Kasumi-1 (cell line): Measurements from ENCODE around the gene RNF141.
A peak's percentile ranks its signal among the peaks of the same experiment; 100 is the strongest.

Experiments used
- DNase-seq, 2 experiments: peaks; one replicate each; lab custom pipeline; 2025; lab: John Stamatoyannopoulos, UW

Gene RNF141, protein sequence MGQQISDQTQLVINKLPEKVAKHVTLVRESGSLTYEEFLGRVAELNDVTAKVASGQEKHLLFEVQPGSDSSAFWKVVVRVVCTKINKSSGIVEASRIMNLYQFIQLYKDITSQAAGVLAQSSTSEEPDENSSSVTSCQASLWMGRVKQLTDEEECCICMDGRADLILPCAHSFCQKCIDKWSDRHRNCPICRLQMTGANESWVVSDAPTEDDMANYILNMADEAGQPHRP

GRCh38 chr11:10540915-10541560, at the start of gene RNF141:
RNF141 (minus strand) TSS chr11:10541187; CDS start chr11:10534158, 7,029 bp downstream.
- peak; percentile 86 to 89 for DNase-seq

DNA sequence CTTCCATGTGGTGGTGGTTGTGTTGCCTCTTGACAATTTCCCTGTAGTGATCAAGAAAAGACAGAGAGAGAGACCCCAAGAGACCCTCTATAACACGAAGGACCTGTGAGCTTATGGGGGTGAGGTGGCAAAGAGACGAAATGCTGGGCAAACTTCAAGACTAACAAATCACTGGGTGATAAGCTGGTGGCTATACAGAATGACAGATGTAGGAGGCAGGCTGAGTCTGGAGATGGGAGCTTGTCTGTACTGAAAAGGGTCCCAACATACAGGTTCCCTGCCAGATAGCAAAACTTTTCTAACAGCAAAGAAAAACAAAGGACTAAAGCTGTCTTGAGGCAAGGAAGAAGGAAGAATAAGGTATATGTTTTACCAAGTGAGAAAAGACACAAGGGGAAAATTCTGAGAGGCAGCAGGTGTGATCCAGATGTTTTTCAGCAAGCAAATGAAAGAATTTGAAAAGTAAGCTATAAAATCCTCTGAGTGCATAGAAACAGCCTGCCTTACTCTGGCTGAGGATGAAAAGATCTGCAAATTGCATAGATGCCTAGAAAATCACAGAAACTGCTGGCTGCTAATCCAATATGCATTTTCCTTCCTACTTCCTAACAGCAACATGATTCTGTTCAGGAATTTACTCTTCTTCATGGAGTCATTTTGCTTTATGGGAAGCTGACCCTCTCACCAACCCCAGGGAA, 49.4 kb upstream of the RNF141 start:
- no peak for DNase-seq

GRCh38 chr11:10588904-10589303, 47.9 kb upstream of the RNF141 start:
- no peak for DNase-seq

GRCh38 chr11:10587995-10588394, 47.0 kb upstream of the RNF141 start:
- DNase-seq = no peak

DNA sequence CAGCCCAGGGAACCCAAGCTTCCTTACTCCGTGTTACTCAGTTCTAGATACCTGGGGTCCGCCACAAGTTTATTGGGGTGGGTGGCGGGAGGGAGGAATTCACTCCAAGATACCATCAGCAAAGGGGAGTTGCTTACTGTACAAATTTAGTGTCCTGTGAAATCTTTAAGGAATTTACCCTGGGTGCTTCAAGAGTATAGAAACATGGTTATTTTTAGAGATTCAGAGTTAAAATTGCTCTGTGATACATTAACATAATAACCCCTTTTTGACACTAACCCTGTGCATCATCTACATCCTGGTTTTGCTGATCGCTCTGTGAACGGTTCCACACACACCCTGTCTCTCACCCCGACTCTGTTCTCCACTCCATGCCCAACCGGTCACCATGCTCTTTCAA, 46.4 kb upstream of the RNF141 start:
- no peak for DNase-seq

DNA sequence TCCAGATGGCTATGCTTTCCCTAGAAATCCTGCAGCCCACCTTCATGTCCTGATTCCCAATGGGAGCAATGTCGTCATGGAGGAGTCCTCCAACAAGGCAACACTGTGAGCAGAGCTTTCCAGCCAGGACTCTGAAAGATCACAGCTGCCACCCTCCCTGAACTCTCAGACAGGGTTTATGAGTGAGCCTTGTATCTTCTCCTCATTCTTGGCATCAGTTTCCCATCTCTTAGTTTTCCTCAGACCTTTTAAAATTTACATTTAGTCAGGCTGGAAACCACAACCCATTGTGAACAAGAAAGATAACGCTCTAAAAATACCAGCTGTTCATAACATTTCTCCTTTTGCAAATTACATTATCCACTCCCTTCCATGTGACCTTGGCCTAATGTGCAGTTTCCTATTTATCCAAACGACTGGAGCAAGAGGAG, 43.1 kb upstream of the RNF141 start:
- peak; percentile 13 to 22 for DNase-seq

DNA sequence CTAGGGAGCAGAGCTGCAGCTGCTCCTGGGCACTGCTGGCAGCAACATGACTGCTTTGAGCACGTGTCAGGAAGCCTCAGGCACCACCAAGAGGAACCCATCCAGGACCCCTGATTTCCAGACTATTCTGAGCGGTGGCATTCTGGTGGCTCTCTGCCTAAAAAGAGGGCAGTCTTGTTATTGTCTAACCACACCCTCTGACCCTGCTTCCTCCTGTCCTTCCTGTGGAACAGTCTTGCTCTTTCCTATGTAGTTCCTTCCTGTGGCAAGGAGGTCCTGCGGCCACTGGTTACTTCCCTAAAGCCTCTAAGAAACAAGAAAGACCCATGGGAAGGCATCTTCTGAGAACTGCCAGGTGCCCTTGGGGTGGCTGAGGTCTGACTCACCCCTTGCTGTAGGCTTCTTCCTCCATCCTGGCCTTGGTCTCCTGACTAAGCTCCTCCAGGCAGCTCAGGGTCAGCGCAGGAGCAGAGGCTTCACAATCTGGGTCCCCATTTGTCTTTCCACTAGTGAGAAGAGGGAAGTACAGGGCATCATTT, 40.6 kb upstream of the RNF141 start:
- peak; percentile 86 to 93 for DNase-seq

DNA sequence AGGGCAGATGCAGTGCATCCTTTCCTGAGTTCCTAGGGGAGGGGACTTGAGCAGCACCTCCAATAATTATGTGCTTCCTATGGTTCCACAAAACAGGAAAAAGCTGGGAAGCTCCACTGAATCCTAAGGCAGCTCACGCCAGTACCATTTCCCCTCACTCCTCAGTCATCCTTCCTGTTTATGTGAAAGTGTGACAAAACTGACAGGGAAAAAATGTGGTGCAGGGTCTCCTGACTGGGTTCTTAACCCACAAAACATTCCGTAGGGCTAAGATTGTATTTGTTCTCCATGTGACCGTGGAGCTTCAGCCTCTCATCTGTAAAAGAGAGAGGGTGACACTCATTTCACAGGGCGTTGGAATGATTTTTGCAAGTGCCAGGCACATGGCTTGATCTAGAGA, 39.6 kb upstream of the RNF141 start:
- no peak for DNase-seq

- DNase-seq = no peak
Observed at GRCh38 chr11:10579700-10580099, 38.7 kb upstream of the RNF141 start.

DNA sequence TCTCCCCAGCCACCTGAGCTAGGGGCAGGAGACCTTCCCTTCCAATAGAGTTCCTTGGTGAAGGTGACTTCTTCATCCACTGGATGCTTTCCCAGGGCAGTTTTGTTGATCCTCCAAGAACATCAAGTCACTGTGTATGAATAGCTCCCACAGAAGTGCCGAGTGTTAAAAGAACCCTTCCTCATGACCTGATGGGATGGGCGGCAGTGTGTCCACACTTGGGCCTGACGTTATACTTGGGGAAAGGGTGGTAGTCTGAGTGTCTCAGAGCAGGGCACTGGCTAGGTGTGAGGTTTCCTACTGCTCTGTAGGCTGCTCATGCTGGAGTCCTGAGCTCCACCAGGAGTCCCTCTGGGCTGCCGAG, 35.0 kb upstream of the RNF141 start:
- DNase-seq = no peak

DNA sequence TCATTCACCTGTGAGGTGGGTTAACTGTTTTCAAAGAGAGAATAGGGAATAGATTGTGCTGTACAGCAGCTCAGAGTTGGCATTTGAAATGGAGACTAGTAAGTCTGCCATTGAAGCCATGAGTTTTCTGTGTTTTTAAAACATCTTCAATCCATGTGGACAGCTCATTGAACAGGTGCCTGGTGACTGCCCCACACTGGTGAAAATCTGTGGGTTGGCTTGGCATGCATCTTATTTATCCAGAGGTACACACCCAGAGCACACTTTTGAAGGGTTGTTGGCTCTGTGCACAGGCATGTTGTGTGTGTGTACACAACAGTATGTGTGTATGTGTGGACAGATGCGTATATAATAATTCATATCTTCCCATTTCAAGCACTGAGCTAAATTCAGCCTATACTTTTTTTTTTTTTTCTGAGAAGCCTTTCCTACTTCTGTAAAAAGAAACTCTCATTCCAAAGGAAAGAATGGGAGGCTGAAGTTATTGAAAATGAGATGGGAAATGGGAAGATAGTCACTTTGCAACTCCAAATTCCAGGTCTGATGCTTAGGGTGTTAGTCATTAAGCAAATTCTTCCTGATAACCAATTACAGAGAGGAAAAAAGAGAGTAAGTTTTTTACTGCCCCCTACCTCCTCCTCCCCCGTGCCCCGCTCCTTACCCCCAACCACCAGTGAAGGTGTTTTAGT, 34.5 kb upstream of the RNF141 start:
- no peak for DNase-seq

- no peak for DNase-seq
Observed at GRCh38 chr11:10573556-10573955, 32.6 kb upstream of the RNF141 start.

DNA sequence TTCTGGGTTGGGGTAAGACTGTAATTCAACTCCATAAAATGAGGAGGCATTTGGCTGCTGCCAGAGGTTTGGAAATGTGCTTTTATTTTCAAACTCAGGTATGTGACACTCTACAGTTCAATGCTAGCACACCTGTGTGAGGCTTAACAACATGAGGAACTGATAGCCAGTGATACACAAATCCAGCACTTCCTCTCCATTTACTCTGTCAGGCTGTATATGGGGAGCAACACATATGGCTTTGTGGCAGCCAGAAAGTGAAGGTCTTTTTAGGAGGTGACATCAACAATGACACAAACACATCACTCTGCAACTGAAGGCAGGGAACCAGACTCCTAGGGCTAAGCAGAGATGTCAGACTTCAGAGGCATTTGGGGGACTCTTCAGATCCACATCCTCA, 32.0 kb upstream of the RNF141 start:
- no peak for DNase-seq

GRCh38 chr11:10572533-10572932, 31.5 kb upstream of the RNF141 start:
- DNase-seq = no peak

DNA sequence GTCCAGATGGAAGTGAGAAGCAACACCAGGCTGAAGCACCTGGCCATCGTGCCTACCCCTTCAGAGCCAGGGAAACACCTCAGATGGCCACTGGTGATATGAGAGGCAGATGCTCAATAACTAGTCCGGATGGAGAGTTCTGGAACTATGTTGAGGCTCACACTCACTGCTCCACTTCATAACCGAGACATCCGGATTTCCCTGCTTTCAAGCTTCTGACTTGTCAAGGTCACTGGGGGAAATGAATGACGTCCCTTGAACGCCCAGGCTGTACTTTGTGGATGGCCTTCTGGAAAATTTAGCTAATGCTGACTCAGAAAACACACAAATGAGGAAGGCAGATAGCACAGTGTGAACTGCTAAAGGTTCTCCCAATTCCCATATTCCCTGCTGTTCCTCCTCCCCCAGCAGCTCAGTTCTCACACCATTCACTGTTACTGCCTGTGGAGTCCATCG, 27.5 kb upstream of the RNF141 start, which contains the start of gene LYVE1:
Gene LYVE1 (minus strand): TSS at position 180 of the 456 bp plus-strand sequence. CDS start 133 bp downstream, at position 47.
- no peak for DNase-seq

- no peak for DNase-seq
Observed at GRCh38 chr11:10567446-10567845, 26.5 kb upstream of the RNF141 start.

DNA sequence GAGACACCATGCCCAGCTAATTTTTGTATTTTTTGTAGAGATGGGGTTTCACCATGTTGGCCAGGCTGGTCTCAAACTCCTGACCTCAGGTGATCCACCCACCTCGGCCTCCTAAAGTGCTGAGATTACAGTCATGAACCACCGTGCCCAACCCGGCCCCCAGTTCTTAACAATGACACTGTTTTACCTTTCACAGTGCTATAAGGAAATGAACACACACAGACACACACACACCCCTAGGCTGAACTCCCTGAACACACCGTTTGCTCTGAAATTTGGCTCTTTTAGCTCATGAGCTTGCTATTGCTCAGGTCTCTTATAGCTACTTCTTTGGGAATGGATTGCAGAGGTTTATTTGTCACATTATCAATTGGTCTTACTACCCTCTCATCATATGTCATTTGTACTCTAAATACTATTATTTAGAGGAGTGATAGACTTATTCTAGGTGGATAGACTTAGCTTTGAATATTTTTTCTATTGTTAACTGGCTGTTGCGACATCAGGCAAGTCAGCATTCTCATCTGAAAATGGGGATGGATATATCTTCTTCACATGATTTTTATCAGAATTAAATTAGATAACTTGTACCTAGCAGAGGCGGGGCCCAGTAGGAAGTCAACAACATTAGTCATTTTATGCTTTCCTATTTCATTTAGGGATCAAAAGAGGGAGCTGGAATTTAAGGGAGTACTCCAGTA, 25.4 kb upstream of the RNF141 start:
- DNase-seq = no peak

DNA sequence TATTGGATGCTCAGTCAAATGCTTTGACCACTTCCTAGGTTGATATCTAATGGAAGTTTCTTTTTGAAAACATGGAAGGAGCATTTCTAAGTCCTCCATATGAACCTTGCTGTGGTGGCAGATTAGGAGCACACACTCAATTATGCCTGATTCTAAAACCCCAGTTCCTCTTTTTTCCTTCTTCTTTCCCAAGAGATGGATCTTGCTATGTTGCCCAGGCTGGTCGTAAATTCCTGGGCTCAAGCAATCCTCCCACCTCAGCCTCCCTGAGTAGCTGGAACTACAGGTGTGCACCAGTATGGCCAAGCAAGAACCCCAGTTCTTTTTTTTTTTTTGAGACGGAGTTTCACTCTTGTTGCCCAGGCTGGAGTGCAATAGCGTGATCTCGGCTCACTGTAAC, 24.5 kb upstream of the RNF141 start:
- DNase-seq = peak in 1 of 2 experiments; percentile 9

- peak; percentile 24 to 41 for DNase-seq
Observed at GRCh38 chr11:10564696-10565318, 23.8 kb upstream of the RNF141 start.

DNA sequence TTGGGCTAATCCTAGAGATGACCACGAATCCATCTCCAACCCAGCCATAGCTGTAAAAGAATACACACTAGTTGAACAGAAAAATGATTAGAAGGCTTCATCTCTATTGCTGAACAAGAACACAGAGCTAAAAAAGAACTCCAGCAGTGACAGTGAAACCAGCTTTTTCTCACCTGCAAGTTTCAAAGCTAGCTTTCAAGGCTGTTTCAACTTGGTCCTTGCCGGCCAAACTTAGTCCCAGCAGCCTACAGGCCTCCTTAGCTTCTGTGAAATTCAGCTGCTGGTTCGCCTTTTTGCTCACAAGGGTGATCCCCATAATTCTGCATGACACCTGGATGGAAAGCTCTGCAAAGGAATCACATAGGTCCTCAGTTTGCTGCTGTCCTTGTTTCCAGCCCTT, 23.0 kb upstream of the RNF141 start:
- no peak for DNase-seq

- no peak for DNase-seq
Observed at GRCh38 chr11:10561947-10562346, 21.0 kb upstream of the RNF141 start.
